Measurements from ENCODE around the gene STX10.
"Not testable (repeated sequence)": the region's sequence is repeated elsewhere in the genome, so short reads cannot be mapped to it uniquely, and the experiment has no call there.

STX10 gene

GRCh38 chr19:13150187-13150930 is at the start of gene STX10, which contains the start of gene IER2:
Gene STX10, minus strand, starts transcription at chr19:13150375. Its CDS starts 202 bp downstream, at chr19:13150173.
Gene IER2, plus strand, starts transcription at chr19:13150411. Its CDS starts 2,776 bp downstream, at chr19:13153187.
- peak; percentile 73 for DNase-seq (ENCODE audit: low read depth)

GRCh38 chr19:13198634-13199033 is 48.5 kb upstream of the STX10 start:
- no peak for DNase-seq (ENCODE audit: low read depth)

GRCh38 chr19:13195678-13196077 is 45.5 kb upstream of the STX10 start:
- DNase-seq (ENCODE audit: low read depth) = no peak

- no peak for DNase-seq (ENCODE audit: low read depth)
Measured at GRCh38 chr19:13190781-13191540, 40.8 kb upstream of the STX10 start.

GRCh38 chr19:13189600-13189999 is 39.4 kb upstream of the STX10 start:
- DNase-seq (ENCODE audit: low read depth) = no peak

GRCh38 chr19:13187419-13187818 is 37.2 kb upstream of the STX10 start:
- no peak for DNase-seq (ENCODE audit: low read depth)

GRCh38 chr19:13186688-13187087 is 36.5 kb upstream of the STX10 start:
- not testable (repeated sequence) for DNase-seq (ENCODE audit: low read depth)

- DNase-seq (ENCODE audit: low read depth) = not testable (repeated sequence)
Measured at GRCh38 chr19:13185763-13186657, 35.8 kb upstream of the STX10 start.

GRCh38 chr19:13184926-13185325 is 34.8 kb upstream of the STX10 start:
- not testable (repeated sequence) for DNase-seq (ENCODE audit: low read depth)

- no peak for DNase-seq (ENCODE audit: low read depth)
Measured at GRCh38 chr19:13181747-13182388, 31.7 kb upstream of the STX10 start.

GRCh38 chr19:13178291-13178690 is 28.1 kb upstream of the STX10 start:
- DNase-seq (ENCODE audit: low read depth) = not testable (repeated sequence)

- DNase-seq (ENCODE audit: low read depth) = not testable (repeated sequence)
Measured at GRCh38 chr19:13177584-13177983, 27.4 kb upstream of the STX10 start.

GRCh38 chr19:13176345-13176744 is 26.2 kb upstream of the STX10 start:
- no peak for DNase-seq (ENCODE audit: low read depth)

- DNase-seq (ENCODE audit: low read depth) = no peak
Measured at GRCh38 chr19:13173139-13173737, 23.1 kb upstream of the STX10 start.

- DNase-seq (ENCODE audit: low read depth) = no peak
Measured at GRCh38 chr19:13172346-13173138, 22.4 kb upstream of the STX10 start.

- DNase-seq (ENCODE audit: low read depth) = no peak
Measured at GRCh38 chr19:13171146-13171545, 21.0 kb upstream of the STX10 start.

- DNase-seq (ENCODE audit: low read depth) = no peak
Measured at GRCh38 chr19:13169769-13170168, 19.6 kb upstream of the STX10 start.

- not testable (repeated sequence) for DNase-seq (ENCODE audit: low read depth)
Measured at GRCh38 chr19:13166151-13166550, 16.0 kb upstream of the STX10 start.

GRCh38 chr19:13165162-13165997 is 15.2 kb upstream of the STX10 start:
- no peak for DNase-seq (ENCODE audit: low read depth)

All from stimulated activated CD8-positive, alpha-beta memory T cell treated with anti-CD3 and anti-CD28 coated beads, Interleukin-15, amount 100 ng/mL, for 24 hours (primary cell).